Psoas muscle (tissue), 7 donors: ENCODE results near the gene ZNF778. TPM values are rescaled to one million over a fixed set of nuclear protein-coding genes. Genes with fewer than 3 reads are reported as not detected.

Experiments used
- polyA plus RNA-seq, 3 donors: library from polyadenylated mRNA; stranded (reverse); fragments of 200-250 nt; gene quantifications; one replicate each; pipeline ENCODE4 v1.2.3, GENCODE V29; 2013
- total RNA-seq, 4 donors: library from RNA; stranded (reverse); fragmentation: NEBNext Ultra II Directional in 2 of 4; extraction: Animal tissue kit (Norgen Biotek cat#: 25700) in 2 of 4; gene quantifications; one replicate each; pipeline versions ENCODE4 v1.2.1 to v1.2.4, GENCODE V29; 2021 to 2023
- donor health status: healthy with polysubstance abuse.
- donor health status: DM: no; HTN: no; CAD: no; lungs with moderate emphysema.
- donor health status: Bipolar disorder and iron deficiency.
- donor health status: healthy.
- donor health status: DM: no; HTN: no; CAD: no.
- donor health status: DM: no; HTN: no; CAD: no.
- donor health status: DM: yes; HTN: yes; CAD: no.

ZNF778 gene
- total and polyA plus RNA-seq, 7 donors: 2.2 to 15.3 (median 10.2) TPM

Other genes starting within 250 kb of the ZNF778 start
- 10 to 100 TPM in 1 of 4 donors, 1 to 10 TPM in 3; 4.7 to 15.0 (median 6.7) TPM for gene CBFA2T3, start 240.5 kb upstream of the ZNF778 start, total RNA-seq
- gene CBFA2T3, start 240.5 kb upstream of the ZNF778 start, polyA plus RNA-seq: 1 to 10 TPM; 2.6 to 6.0 (median 3.4) TPM
- gene ACSF3, start 123.9 kb upstream of the ZNF778 start, total RNA-seq: 10 to 100 TPM; 16.2 to 26.5 (median 19.1) TPM
- 10 to 100 TPM; 13.4 to 15.5 (median 13.5) TPM for gene ACSF3, start 123.9 kb upstream of the ZNF778 start, polyA plus RNA-seq
- 10 to 100 TPM; 36.7 to 62.8 (median 51.1) TPM for gene CDH15, start 46.0 kb upstream of the ZNF778 start, total RNA-seq
- gene CDH15, start 46.0 kb upstream of the ZNF778 start, polyA plus RNA-seq: 10 to 100 TPM; 18.0 to 32.9 (median 19.9) TPM
- gene SLC22A31, start 17.2 kb upstream of the ZNF778 start, total RNA-seq: not detected
- gene SLC22A31, start 17.2 kb upstream of the ZNF778 start, polyA plus RNA-seq: under 1 TPM in 1 of 3 donors, not detected in 2; 0.03 TPM